ENCODE measurements around the gene ILF3.

Gene ILF3

GRCh38 chr19:10729411-10729810 is 75.3 kb downstream of the ILF3 start:
- TF ChIP-seq CREB1 (IDR thresholded peaks at IDR 0.05; ENCODE audit: low read depth) (no peak), RAD21 (IDR thresholded peaks at IDR 0.05; ENCODE audit: low read depth) (no peak), EGR1 (IDR thresholded peaks at IDR 0.05) (no peak), USF1 (IDR thresholded peaks at IDR 0.05) (no peak), FOXM1 (IDR thresholded peaks at IDR 0.05; ENCODE audit: borderline replicate concordance, low read depth) (no peak), TAF1 (IDR thresholded peaks at IDR 0.05; ENCODE audit: low read depth) (no peak), CEBPB (IDR thresholded peaks at IDR 0.05) (no peak), NFIC (IDR thresholded peaks at IDR 0.05) (no peak)

- no peak for TF ChIP-seq RAD21 (IDR thresholded peaks at IDR 0.05; ENCODE audit: low read depth)
- TF ChIP-seq TAF1 (IDR thresholded peaks at IDR 0.05; ENCODE audit: low read depth) = no peak
- no peak for TF ChIP-seq EGR1 (IDR thresholded peaks at IDR 0.05)
- TF ChIP-seq YY1 (IDR thresholded peaks at IDR 0.05; ENCODE audit: low read depth) = no peak
- TF ChIP-seq REST (IDR thresholded peaks at IDR 0.05; ENCODE audit: low read depth) = no peak
- TF ChIP-seq FOXM1 (IDR thresholded peaks at IDR 0.05; ENCODE audit: borderline replicate concordance, low read depth) = no peak
- TF ChIP-seq CEBPB (IDR thresholded peaks at IDR 0.05) = no peak
- TF ChIP-seq CREB1 (IDR thresholded peaks at IDR 0.05; ENCODE audit: low read depth) = no peak
- no peak for TF ChIP-seq TCF12 (IDR thresholded peaks at IDR 0.05; ENCODE audit: low read depth)
- TF ChIP-seq TEAD4 (IDR thresholded peaks at IDR 0.05) = no peak
- no peak for TF ChIP-seq MAX (IDR thresholded peaks at IDR 0.05)
- TF ChIP-seq USF1 (IDR thresholded peaks at IDR 0.05) = no peak
These were observed 76.8 kb downstream of the ILF3 start for GRCh38 chr19:10730932-10731331.

- no peak for TF ChIP-seq EGR1 (IDR thresholded peaks at IDR 0.05)
These were observed 81.6 kb downstream of the ILF3 start for GRCh38 chr19:10735741-10736140.

GRCh38 chr19:10736189-10736588 is 82.0 kb downstream of the ILF3 start:
- TF ChIP-seq USF1 (IDR thresholded peaks at IDR 0.05) (no peak), RAD21 (IDR thresholded peaks at IDR 0.05; ENCODE audit: low read depth) (no peak), REST (IDR thresholded peaks at IDR 0.05; ENCODE audit: low read depth) (no peak), MAX (IDR thresholded peaks at IDR 0.05) (no peak)

GRCh38 chr19:10736916-10737551 is 82.9 kb downstream of the ILF3 start:
- TF ChIP-seq EP300 (IDR thresholded peaks at IDR 0.05; ENCODE audit: borderline replicate concordance) = no peak
- TF ChIP-seq ZBTB7A (IDR thresholded peaks at IDR 0.05; ENCODE audit: low read depth) = no peak
- TF ChIP-seq USF1 (IDR thresholded peaks at IDR 0.05) = no peak
- no peak for TF ChIP-seq TCF12 (IDR thresholded peaks at IDR 0.05; ENCODE audit: low read depth)
- no peak for TF ChIP-seq CEBPB (IDR thresholded peaks at IDR 0.05)
- TF ChIP-seq TEAD4 (IDR thresholded peaks at IDR 0.05) = no peak
- no peak for TF ChIP-seq CREB1 (IDR thresholded peaks at IDR 0.05; ENCODE audit: low read depth)
- no peak for TF ChIP-seq RAD21 (IDR thresholded peaks at IDR 0.05; ENCODE audit: low read depth)
- TF ChIP-seq FOXM1 (IDR thresholded peaks at IDR 0.05; ENCODE audit: borderline replicate concordance, low read depth) = no peak
- TF ChIP-seq NFIC (IDR thresholded peaks at IDR 0.05) = no peak
- no peak for TF ChIP-seq EGR1 (IDR thresholded peaks at IDR 0.05)
- TF ChIP-seq REST (IDR thresholded peaks at IDR 0.05; ENCODE audit: low read depth) = no peak
- no peak for TF ChIP-seq TAF1 (IDR thresholded peaks at IDR 0.05; ENCODE audit: low read depth)
- no peak for TF ChIP-seq YY1 (IDR thresholded peaks at IDR 0.05; ENCODE audit: low read depth)
- no peak for TF ChIP-seq MAX (IDR thresholded peaks at IDR 0.05)

Measured in Ishikawa (cell line).